GM19351 (cell line): ENCODE measurements around the gene MN1.

ENCODE experiments used
- ATAC-seq: cut with Tn5 transposase; IDR thresholded peaks from one replicate; pipeline ENCODE4 v1.9.1; 2021; ENCODE audit warnings: mild to moderate bottlenecking, moderate library complexity; ENCODE audit not compliant: unreplicated experiment

MN1 gene

GRCh38 chr22:27765706-27766291, 35.8 kb downstream of the MN1 start:
- no peak for ATAC-seq

GRCh38 chr22:27764722-27765236, 36.8 kb downstream of the MN1 start:
- ATAC-seq: no peak

GRCh38 chr22:27761665-27762064, 39.9 kb downstream of the MN1 start:
- no peak for ATAC-seq

GRCh38 chr22:27761000-27761399, 40.6 kb downstream of the MN1 start:
- ATAC-seq: no peak

GRCh38 chr22:27760474-27760873, 41.1 kb downstream of the MN1 start:
- ATAC-seq: no peak

- no peak for ATAC-seq
Measured at GRCh38 chr22:27757928-27758525, 43.5 kb downstream of the MN1 start.

GRCh38 chr22:27756212-27756660, 45.3 kb downstream of the MN1 start:
- ATAC-seq: no peak

GRCh38 chr22:27755521-27756211, 45.9 kb downstream of the MN1 start:
- ATAC-seq: no peak

- no peak for ATAC-seq
Measured at GRCh38 chr22:27754888-27755480, 46.6 kb downstream of the MN1 start.

GRCh38 chr22:27754247-27754887, 47.2 kb downstream of the MN1 start:
- no peak for ATAC-seq

GRCh38 chr22:27752771-27753170, 48.8 kb downstream of the MN1 start:
- ATAC-seq: no peak

GRCh38 chr22:27752141-27752540, 49.4 kb downstream of the MN1 start:
- no peak for ATAC-seq

- no peak for ATAC-seq
Measured at GRCh38 chr22:27751277-27752070, 50.1 kb downstream of the MN1 start.

GRCh38 chr22:27750584-27751265, 50.8 kb downstream of the MN1 start:
- no peak for ATAC-seq

- no peak for ATAC-seq
Measured at GRCh38 chr22:27749597-27750225, 51.8 kb downstream of the MN1 start.

- ATAC-seq: no peak
Measured at GRCh38 chr22:27748751-27749191, 52.8 kb downstream of the MN1 start.

- ATAC-seq: no peak
Measured at GRCh38 chr22:27748349-27748748, 53.2 kb downstream of the MN1 start.

- no peak for ATAC-seq
Measured at GRCh38 chr22:27747396-27748221, 53.9 kb downstream of the MN1 start.
